ENCODE results near the gene PLCB4. TPM values are rescaled to one million over a fixed set of nuclear protein-coding genes. Genes with fewer than 3 reads are reported as not detected.

The PLCB4 gene
- total RNA-seq, 1 experiment from 2014 or later, result 10.1 TPM

DNA sequence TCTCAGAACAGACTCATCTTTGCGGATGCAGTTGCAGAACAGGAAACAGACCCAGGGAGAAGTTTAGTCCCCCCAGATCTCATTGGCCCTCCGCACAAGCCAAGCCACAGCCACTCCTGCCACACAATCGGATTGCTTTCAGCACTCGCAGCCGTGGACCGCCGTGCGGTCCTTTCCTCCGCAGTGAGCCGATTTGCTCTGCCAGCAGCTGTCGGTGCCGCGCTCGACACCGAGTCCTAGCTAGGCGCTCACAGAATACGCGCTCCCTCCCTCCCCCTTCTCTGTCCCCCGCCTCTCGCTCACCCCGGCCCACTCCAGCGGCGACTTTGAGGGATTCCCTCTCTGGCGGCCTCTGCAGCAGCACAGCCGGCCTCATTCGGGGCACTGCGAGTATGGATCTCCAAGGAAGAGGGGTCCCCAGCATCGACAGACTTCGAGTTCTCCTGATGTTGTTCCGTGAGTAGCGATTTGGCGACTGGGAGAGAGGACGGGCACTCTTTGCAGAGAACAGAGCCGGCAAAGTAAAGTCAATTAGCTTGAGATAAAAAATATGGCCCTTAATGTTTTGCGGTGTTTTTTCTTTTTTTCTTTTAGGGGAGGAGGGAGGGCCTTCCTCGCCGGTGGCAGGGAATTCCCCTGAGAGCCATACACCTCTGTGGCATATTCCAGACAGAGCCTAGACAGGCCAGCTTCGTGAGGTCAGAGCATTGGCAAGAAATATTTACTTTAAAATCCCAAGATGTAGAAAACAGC lies 445.8 kb downstream of the PLCB4 start, which contains the start of gene LAMP5:
Gene LAMP5 (plus strand): TSS at position 130 of the 753 bp plus-strand sequence. CDS start 263 bp downstream, at position 393.
- Histone ChIP-seq H3K4me1 (ENCODE audit: insufficient read depth, low read length) (peaks cover 5% of the 10 kb centered on the region; the same call in 1 of the 2 replicates), H3K23ac (ENCODE audit: insufficient read length, low read depth, low read length) (no peak within 1 kb of the TSS), H2AFZ (ENCODE audit: low read length) (no peak within 1 kb of the TSS), H4K8ac (replicated peaks; ENCODE audit: insufficient read length, low read depth, low read length) (no peak within 1 kb of the TSS), H2AK5ac (ENCODE audit: insufficient read length, low read length) (no peak within 1 kb of the TSS), H3K27ac (ENCODE audit: insufficient read length, low read depth, low read length) (no peak within 1 kb of the TSS), H3K14ac (ENCODE audit: insufficient read depth, low read length) (no peak within 1 kb of the TSS), H2BK12ac (ENCODE audit: insufficient read length, low read depth, low read length) (no peak within 1 kb of the TSS), H4K5ac (ENCODE audit: insufficient read length, low read depth, low read length) (no peak within 1 kb of the TSS), H3K56ac (ENCODE audit: insufficient read length, low read depth, low read length) (no peak within 1 kb of the TSS), H3K9me3 (ENCODE audit: control insufficient read depth, low read depth, low read length) (no peaks in the 10 kb centered on the region), H3K79me1 (ENCODE audit: insufficient read depth, low read depth, low read length, poor library complexity, severe bottlenecking) (no peaks in the 10 kb centered on the region), H3K79me2 (ENCODE audit: insufficient read depth, low read length) (no peaks in the 10 kb centered on the region), H2BK120ac (ENCODE audit: low read depth, low read length, poor library complexity, severe bottlenecking) (no peak within 1 kb of the TSS), H2BK5ac (ENCODE audit: insufficient read length, low read length) (no peak within 1 kb of the TSS), H3K23me2 (ENCODE audit: insufficient read length, low read depth, low read length, poor library complexity, severe bottlenecking) (peaks cover 27% of the 10 kb centered on the region), H4K20me1 (ENCODE audit: control insufficient read depth, insufficient read depth, insufficient read length) (no peaks in the 10 kb centered on the region), H3K9ac (ENCODE audit: extremely low read depth, insufficient read length, low read length) (no peak within 1 kb of the TSS), H2BK20ac (ENCODE audit: low read depth, low read length, poor library complexity, severe bottlenecking) (no peak within 1 kb of the TSS), H3K27me3 (ENCODE audit: insufficient read depth, low read length) (peaks cover 48% of the 10 kb centered on the region; the same call in 1 of the 2 replicates), H3K18ac (ENCODE audit: insufficient read length, low read depth, low read length) (no peak within 1 kb of the TSS), H3K4ac (ENCODE audit: low read depth, low read length) (no peak within 1 kb of the TSS), H3T11ph (ENCODE audit: low read length) (no peak within 1 kb of the TSS), H4K91ac (ENCODE audit: insufficient read length, low read depth, low read length) (no peak within 1 kb of the TSS), H2BK15ac (ENCODE audit: low read depth, low read length) (no peak within 1 kb of the TSS), H3K4me2 (ENCODE audit: insufficient read depth, insufficient read length, low read length) (peak within 1 kb of the TSS; percentile 93)
- peak within 1 kb of the TSS; percentile 58 to 91 for H3K4me3 Mint-ChIP-seq
- WGBS (ENCODE audit: extremely low coverage, insufficient read length, low lambda C conversion rate), result no CpG with 5 or more reads among the region's 38 CpGs
- peaks cover 0 to 2% (median 0%) of the 10 kb centered on the region in 3 experiments; a peak in 2 of 7 replicates for H3K36me3 Mint-ChIP-seq (ENCODE audit: insufficient read depth in 1 of 3, low read depth in 3 of 3)
- peaks cover 0 to 3% of the 10 kb centered on the region in 2 experiments; a peak in 1 of 5 replicates for H3K9me3 Mint-ChIP-seq
- peak; percentile 86 for DNase-seq
- H3K27me3 Mint-ChIP-seq (ENCODE audit: low read depth), result peaks cover 100% of the 10 kb centered on the region
- H3K27ac Mint-ChIP-seq, result no peak within 1 kb of the TSS
- TF ChIP-seq, protein P1, sequence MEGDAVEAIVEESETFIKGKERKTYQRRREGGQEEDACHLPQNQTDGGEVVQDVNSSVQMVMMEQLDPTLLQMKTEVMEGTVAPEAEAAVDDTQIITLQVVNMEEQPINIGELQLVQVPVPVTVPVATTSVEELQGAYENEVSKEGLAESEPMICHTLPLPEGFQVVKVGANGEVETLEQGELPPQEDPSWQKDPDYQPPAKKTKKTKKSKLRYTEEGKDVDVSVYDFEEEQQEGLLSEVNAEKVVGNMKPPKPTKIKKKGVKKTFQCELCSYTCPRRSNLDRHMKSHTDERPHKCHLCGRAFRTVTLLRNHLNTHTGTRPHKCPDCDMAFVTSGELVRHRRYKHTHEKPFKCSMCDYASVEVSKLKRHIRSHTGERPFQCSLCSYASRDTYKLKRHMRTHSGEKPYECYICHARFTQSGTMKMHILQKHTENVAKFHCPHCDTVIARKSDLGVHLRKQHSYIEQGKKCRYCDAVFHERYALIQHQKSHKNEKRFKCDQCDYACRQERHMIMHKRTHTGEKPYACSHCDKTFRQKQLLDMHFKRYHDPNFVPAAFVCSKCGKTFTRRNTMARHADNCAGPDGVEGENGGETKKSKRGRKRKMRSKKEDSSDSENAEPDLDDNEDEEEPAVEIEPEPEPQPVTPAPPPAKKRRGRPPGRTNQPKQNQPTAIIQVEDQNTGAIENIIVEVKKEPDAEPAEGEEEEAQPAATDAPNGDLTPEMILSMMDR (conservative IDR thresholded peaks at IDR 0.05), result no peak
- H3K4me1 Mint-ChIP-seq, result peaks cover 49 to 52% of the 10 kb centered on the region in 2 experiments
